Measurements from ENCODE around the gene CDC45. TPM values are rescaled to one million over a fixed set of nuclear protein-coding genes. Genes with fewer than 3 reads are reported as not detected.

Gene CDC45
- total RNA-seq, 2 experiments from 2014 or later: 80.2 to 83.0 TPM

DNA sequence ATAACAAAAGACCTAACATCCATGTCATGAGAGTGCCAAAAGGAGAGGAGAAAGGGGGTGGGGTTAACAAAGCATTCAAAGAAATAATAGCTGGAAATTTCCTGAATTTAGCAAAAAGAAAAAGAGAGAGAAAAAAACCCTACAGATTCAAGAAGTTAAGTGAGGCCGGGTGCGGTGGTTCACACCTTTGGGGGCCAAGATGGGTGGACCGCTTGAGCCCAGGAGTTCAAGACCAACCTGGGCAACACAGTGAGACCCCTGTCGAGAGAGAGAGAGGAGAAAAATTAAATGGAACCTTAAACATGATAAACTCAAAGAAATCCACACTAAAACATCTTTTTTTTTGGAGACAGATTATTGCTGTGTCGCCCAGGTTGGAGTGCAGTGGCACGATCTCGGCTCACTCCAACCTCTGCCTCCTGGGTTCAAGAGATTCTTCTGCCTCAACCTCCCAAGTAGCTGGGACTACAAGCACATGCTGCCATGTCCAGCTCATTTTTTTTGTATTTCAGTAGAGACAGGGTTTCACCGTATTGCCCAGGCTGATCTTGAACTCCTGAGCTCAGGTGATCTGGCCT lies 53.4 kb downstream of the CDC45 start:
- ChIA-PET POLR2A (no interaction called here), CTCF (ENCODE audit: unreplicated experiment) (no interaction called here)
- Histone ChIP-seq H3K4me1 (ENCODE audit: insufficient read depth, low read length, poor library complexity, severe bottlenecking) (no peaks in the 10 kb centered on the region), H4K20me1 (ENCODE audit: insufficient read depth, low read length) (no peaks in the 10 kb centered on the region), H3K9me3 (ENCODE audit: low read length) (no peaks in the 10 kb centered on the region), H3K9me2 (ENCODE audit: insufficient read depth, low read length) (no peaks in the 10 kb centered on the region), H3K4me3 (ENCODE audit: low read depth, low read length, poor library complexity, severe bottlenecking) (no peak overlapping the region), H3K36me3 (ENCODE audit: insufficient read depth, low read length) (no peaks in the 10 kb centered on the region), H2AFZ (ENCODE audit: low read length) (no peak overlapping the region), H3K27ac (ENCODE audit: low read depth, low read length, poor library complexity, severe bottlenecking) (no peak overlapping the region), H3K4me2 (ENCODE audit: low read length) (no peak overlapping the region), H3K79me2 (ENCODE audit: insufficient read depth, low read depth, low read length) (no peaks in the 10 kb centered on the region)
- DNase-seq (ENCODE audit: low spot score): no peak
- intact Hi-C loops (cut with micrococcal nuclease; ENCODE audit: unreplicated experiment): no loop called here
- TF ChIP-seq EZH2phosphoT487 (IDR thresholded peaks at IDR 0.05; ENCODE audit: borderline replicate concordance, low read depth, low read length): no peak
- TF ChIP-seq, protein P1, sequence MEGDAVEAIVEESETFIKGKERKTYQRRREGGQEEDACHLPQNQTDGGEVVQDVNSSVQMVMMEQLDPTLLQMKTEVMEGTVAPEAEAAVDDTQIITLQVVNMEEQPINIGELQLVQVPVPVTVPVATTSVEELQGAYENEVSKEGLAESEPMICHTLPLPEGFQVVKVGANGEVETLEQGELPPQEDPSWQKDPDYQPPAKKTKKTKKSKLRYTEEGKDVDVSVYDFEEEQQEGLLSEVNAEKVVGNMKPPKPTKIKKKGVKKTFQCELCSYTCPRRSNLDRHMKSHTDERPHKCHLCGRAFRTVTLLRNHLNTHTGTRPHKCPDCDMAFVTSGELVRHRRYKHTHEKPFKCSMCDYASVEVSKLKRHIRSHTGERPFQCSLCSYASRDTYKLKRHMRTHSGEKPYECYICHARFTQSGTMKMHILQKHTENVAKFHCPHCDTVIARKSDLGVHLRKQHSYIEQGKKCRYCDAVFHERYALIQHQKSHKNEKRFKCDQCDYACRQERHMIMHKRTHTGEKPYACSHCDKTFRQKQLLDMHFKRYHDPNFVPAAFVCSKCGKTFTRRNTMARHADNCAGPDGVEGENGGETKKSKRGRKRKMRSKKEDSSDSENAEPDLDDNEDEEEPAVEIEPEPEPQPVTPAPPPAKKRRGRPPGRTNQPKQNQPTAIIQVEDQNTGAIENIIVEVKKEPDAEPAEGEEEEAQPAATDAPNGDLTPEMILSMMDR (conservative IDR thresholded peaks at IDR 0.05; ENCODE audit: low read length): no peak
- BruUV-seq (replicated peaks): no TSS peak

DNA sequence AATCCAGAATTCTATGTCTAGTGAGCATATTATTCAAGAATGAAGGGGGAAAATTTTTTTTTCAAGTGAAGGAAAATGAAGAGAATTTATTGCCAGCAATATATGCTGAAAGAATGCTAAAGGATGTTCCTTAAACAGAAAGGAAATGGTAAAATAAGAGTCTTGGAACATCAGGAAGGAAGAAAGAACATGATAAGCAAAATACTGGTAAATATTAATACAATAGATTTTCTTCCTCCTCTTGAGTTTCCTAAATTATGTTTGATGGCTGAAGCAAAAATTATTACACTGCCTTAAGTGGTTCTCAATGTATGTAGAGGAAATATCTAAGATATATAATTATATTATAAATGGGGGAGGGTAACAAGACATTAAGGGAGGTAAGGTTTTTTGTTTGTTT lies 54.1 kb downstream of the CDC45 start:
- H3K79me2 ChIP-seq (ENCODE audit: insufficient read depth, low read depth, low read length): no peaks in the 10 kb centered on the region
- no peak overlapping the region for H2AFZ ChIP-seq (ENCODE audit: low read length)
- no peaks in the 10 kb centered on the region for H3K9me3 ChIP-seq (ENCODE audit: low read length)
- no peak overlapping the region for H3K27ac ChIP-seq (ENCODE audit: low read depth, low read length, poor library complexity, severe bottlenecking)
- TF ChIP-seq EZH2phosphoT487 (IDR thresholded peaks at IDR 0.05; ENCODE audit: borderline replicate concordance, low read depth, low read length): no peak
- TF ChIP-seq, protein P1 (conservative IDR thresholded peaks at IDR 0.05; ENCODE audit: low read length): no peak
- intact Hi-C loops (cut with micrococcal nuclease; ENCODE audit: unreplicated experiment): no loop called here
- BruUV-seq (replicated peaks): no TSS peak
- no peaks in the 10 kb centered on the region for H4K20me1 ChIP-seq (ENCODE audit: insufficient read depth, low read length)
- H3K4me1 ChIP-seq (ENCODE audit: insufficient read depth, low read length, poor library complexity, severe bottlenecking): no peaks in the 10 kb centered on the region
- H3K36me3 ChIP-seq (ENCODE audit: insufficient read depth, low read length): no peaks in the 10 kb centered on the region
- no peaks in the 10 kb centered on the region for H3K9me2 ChIP-seq (ENCODE audit: insufficient read depth, low read length)
- DNase-seq (ENCODE audit: low spot score): no peak
- H3K4me2 ChIP-seq (ENCODE audit: low read length): no peak overlapping the region
- no peak overlapping the region for H3K4me3 ChIP-seq (ENCODE audit: low read depth, low read length, poor library complexity, severe bottlenecking)
- POLR2A ChIA-PET: no interaction called here
- CTCF ChIA-PET (ENCODE audit: unreplicated experiment): no interaction called here

DNA sequence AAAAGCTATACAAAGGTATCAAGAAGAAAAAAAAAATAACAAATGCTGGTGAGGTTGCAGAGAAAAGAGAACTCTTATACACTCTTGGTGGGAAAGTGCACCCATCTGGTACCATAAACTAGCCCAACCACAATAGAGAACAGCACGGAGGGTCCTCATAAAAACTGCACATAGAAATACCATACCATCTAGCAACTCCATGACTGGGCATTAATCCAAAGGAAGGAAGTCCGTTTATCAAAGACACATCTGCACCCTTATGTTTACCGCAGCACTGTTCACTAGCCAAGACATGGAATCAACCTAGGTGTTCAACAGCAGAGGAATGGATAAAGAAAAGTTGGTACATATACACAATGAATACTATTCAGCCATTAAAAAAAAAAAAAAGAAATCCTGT lies 55.3 kb downstream of the CDC45 start:
- no peak overlapping the region for H3K27ac ChIP-seq (ENCODE audit: low read depth, low read length, poor library complexity, severe bottlenecking)
- no peaks in the 10 kb centered on the region for H3K36me3 ChIP-seq (ENCODE audit: insufficient read depth, low read length)
- intact Hi-C loops (cut with micrococcal nuclease; ENCODE audit: unreplicated experiment): no loop called here
- no peak for TF ChIP-seq EZH2phosphoT487 (IDR thresholded peaks at IDR 0.05; ENCODE audit: borderline replicate concordance, low read depth, low read length)
- TF ChIP-seq, protein P1 (conservative IDR thresholded peaks at IDR 0.05; ENCODE audit: low read length): no peak
- no peak overlapping the region for H2AFZ ChIP-seq (ENCODE audit: low read length)
- no peaks in the 10 kb centered on the region for H3K79me2 ChIP-seq (ENCODE audit: insufficient read depth, low read depth, low read length)
- no peak overlapping the region for H3K4me2 ChIP-seq (ENCODE audit: low read length)
- H3K4me3 ChIP-seq (ENCODE audit: low read depth, low read length, poor library complexity, severe bottlenecking): no peak overlapping the region
- ChIA-PET CTCF (ENCODE audit: unreplicated experiment) (no interaction called here), POLR2A (no interaction called here)
- H3K9me2 ChIP-seq (ENCODE audit: insufficient read depth, low read length): no peaks in the 10 kb centered on the region
- H3K9me3 ChIP-seq (ENCODE audit: low read length): no peaks in the 10 kb centered on the region
- no peaks in the 10 kb centered on the region for H4K20me1 ChIP-seq (ENCODE audit: insufficient read depth, low read length)
- H3K4me1 ChIP-seq (ENCODE audit: insufficient read depth, low read length, poor library complexity, severe bottlenecking): no peaks in the 10 kb centered on the region
- no peak for DNase-seq (ENCODE audit: low spot score)
- no TSS peak for BruUV-seq (replicated peaks)
